DMS114 treated with DMSO at 0.1 percent for 48 hours (cell line): ENCODE data around the gene ME2.
"Not testable (repeated sequence)": the region's sequence is repeated elsewhere in the genome, so short reads cannot be mapped to it uniquely, and the experiment has no call there.

Source experiments
- DNase-seq: peaks from one replicate; lab custom pipeline; 2025; ENCODE audit not compliant: unreplicated experiment; lab: John Stamatoyannopoulos, UW

ME2 gene

DNA sequence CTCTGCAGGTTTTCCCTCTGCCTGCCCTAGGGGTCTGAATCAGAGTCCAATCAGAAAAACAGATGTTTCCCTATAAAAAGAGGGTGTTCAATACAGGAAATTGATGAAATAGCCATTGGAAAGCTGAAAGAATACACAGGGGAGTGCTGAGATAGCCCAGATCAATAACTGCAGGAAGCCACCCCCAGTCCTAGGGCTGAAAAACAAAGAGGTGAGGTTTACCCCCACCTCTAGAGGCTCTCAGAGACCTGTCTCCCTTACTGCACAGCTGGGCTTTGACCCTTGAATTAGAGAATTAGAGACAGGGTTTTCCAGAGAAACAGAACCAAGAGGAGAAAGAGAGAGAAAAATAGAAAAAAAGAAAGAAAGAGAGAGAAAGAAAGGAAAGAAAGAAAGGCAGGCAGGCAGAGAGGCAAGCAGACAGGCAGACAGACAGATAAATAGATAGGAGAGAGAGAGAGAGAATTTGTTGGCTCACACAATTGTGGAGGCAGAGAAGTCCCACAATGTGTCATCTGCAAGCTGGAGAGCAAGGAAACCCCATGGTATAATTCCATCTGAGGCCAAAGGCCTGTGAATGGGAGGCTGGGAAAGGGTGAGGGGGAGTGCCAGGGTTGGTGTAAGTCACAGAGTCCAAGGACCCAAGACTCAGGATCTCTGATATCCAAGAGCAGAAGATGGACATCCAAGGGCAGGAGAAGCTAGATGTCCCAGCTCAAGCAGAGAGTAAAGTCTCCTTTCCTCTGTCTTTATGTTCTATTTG, 18.9 kb upstream of the ME2 start:
- no peak for DNase-seq

- DNase-seq: no peak
Measured at GRCh38 chr18:50861617-50862016, 17.3 kb upstream of the ME2 start.

- DNase-seq: no peak
Measured at GRCh38 chr18:50862401-50862800, 16.5 kb upstream of the ME2 start.

DNA sequence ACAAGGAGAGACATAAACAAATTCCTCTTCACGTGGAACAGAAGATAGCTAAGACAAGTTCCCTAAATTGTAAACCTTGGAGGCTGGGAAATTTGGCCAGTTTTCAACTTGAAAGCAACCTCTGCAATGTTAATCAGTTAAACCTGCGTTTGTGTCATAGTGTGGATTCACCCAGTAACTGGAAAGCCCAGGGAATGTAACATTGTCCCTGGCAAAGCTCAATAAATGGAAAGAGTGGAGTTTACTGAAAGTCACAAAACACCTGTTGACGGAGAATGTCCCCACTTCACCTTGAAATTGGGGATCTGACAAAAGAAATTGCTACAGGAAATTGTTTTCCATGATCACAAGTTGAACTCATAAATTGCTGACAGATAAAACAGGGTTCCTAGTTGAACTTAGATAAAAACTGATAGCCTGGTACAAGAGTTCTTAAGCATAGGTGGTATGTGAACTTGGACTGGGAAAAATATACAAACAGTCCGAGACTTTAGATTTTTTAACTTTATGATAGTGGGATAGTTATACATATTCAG, 15.0 kb upstream of the ME2 start:
- DNase-seq: no peak

- DNase-seq: no peak
Measured at GRCh38 chr18:50866765-50867164, 12.2 kb upstream of the ME2 start.

- no peak for DNase-seq
Measured at GRCh38 chr18:50869150-50869549, 9.8 kb upstream of the ME2 start.

- no peak for DNase-seq
Measured at GRCh38 chr18:50870138-50870845, 8.6 kb upstream of the ME2 start.

DNA sequence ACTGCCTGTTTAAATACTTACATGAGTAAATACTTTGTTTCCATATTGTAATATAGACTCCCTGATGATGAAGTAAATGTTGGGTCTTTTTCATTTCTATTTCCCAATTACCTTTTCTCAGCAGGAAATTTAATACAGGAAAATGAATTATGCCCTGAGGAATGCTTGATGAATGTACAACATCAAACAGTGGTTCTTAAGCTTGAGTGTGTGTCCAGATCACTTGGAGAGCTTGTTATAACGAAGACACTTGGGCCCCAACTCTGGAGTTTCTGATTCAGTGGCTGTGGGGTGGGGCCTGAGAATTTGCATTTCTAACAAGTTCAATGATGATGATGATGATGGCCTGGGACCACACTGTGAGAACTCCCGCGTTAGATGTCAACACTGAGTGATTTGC, 7.1 kb upstream of the ME2 start:
- DNase-seq: no peak

DNA sequence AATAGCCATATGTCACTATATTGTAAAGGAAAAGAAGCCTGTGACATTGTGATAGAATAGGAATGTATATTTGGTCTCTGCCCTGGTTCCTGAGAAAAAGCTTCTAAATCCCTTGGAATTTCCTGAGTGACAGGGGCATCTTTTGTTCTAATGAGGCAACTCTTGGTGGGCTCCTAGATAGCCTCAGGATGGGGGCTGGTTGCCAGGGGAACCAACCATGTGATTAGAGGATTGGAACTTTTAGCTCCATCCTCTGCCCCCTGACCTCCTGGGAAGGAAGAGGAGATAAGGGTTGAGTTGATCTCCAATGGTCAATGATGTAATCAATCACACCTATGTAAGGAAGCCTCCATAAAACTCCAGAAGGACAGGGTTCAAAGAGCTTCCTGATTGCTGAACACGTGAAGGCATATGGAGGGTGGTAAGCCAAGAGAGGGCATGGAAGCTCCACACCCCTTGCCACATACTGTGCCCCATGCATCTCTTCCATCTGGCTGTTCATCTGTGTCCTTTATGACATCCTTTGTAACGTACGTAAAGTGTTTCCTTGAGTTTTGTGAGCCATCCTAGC, 2.9 kb upstream of the ME2 start:
- DNase-seq: no peak

DNA sequence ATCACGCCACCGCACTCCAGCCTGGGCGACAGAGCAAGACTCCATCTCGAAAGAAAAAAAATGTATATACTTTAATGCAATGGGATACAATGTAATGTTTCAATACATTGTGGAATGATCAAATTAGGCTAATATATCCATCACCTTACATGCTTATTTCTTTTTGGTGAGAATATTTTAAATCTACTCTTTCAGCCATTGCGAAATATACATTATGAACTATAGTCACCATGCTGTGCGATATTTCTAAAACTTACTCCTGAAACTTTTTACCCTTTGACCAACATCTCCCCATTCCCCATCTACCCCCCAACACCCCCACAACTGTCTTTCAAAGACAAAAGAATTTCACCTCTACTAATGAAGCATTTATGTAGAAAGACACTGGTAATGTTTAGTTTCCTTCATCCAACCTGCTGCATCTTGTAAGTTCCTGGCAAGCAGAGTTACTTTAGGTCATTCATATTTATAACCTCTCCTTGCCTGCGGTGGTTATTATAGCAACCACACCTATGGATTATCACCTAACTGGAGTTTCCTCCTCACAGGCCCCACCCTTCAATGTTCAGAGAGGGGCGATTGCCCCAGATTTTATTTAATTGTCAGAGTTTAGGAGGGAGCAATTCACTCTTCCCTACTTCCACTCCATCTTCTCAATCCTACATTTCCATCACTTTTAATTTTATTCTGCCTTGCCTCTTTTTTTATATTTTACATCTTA, 1.2 kb upstream of the ME2 start:
- DNase-seq: no peak

DNA sequence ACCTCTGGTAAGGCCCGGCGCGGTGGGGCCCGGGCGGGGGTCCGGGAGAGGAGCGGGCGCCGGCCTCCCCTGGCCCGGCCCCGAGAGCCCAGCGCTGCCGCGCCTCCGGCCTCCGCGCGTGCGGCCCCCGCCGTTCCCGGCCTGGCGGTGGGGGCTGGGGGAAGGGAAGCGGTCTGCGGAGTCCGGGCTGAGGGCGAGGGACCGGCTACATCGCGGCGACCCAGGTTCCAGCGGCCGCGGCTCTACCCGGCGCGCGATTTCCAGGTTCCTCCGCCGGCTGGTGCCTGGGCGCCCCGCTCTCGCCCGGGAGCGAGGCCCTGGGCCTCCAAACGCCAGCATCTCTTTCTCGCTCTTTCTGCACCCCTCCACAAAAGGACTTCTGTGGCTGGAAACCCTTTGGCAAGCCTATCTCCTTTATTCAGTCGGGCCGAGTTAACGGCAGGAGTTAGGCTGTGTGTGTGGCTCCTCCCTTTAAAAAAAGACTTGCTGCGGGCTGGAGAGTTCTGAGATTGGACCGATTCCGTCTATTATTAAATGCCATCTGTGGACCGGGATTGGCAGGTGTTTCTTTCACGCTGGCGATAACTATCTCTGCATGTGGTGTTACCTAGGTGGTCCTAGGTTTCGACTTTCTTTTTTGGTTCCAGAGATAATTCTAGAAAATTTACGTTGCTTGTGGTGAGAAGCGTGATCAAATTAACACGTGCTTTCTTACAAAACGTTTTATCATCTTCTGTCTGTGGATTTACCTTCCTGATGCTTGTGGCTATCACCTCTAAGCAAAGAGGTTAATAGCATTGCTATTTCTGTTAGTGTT, 592 bp downstream of the ME2 start:
- DNase-seq: no peak

DNA sequence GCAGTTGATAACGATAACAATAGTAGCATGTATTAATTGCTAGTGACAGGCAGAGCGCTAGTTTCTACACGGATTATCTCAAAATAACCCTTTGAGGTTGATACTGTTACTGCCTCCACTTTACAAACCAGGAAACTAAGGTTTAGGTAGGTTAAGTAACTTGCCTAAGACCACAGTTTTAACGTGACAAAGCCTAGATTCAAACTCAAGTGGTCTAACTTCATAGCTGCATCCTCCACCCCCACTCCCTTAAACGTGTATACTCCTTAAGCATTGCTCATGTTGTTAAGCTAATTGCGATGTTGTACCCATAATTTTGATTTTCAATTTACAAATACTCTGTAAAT, 1.2 kb downstream of the ME2 start:
- no peak for DNase-seq

- DNase-seq: not testable (repeated sequence)
Measured at GRCh38 chr18:50880944-50881343, 2.0 kb downstream of the ME2 start.

DNA sequence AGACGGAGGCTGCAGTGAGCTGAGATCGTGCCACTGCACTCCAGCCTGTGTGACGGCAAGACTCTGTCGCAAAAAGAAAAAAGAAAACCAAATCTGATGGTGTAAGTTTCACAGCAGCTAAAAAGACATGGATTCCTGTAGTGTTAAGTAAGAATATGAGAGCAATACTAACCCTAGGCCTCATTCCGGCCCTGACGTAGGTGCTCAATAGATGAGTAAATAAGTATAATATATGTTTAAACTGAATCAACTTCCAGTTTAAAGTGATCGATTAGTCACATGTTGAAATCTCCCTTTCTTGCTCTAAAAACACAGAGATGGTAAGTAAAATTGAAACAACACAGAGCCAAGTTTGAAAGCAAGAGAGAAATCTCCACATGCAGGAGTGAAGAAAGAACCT, 8.0 kb downstream of the ME2 start:
- DNase-seq: no peak

- DNase-seq: no peak
Measured at GRCh38 chr18:50895350-50896045, 16.6 kb downstream of the ME2 start.

DNA sequence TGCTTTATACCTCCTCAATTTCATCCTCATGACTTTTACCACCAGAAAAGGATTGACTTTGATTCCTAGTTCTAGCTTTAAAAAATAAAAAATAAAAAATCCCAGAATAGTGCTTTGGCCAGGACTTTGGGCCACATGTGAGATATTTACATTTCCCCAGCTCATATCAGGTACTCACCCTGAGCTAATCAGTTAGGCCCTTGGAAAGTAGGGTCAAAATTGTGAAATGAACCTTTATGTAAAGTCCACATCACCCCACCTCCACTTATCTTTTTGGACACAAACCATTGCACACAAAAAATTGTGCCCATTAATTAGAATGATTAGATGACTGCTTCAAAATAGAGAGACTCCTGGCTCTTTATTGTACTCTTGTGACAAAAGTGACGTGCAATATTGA, 17.2 kb downstream of the ME2 start:
- DNase-seq: no peak

- no peak for DNase-seq
Measured at GRCh38 chr18:50898919-50899318, 20.0 kb downstream of the ME2 start.

DNA sequence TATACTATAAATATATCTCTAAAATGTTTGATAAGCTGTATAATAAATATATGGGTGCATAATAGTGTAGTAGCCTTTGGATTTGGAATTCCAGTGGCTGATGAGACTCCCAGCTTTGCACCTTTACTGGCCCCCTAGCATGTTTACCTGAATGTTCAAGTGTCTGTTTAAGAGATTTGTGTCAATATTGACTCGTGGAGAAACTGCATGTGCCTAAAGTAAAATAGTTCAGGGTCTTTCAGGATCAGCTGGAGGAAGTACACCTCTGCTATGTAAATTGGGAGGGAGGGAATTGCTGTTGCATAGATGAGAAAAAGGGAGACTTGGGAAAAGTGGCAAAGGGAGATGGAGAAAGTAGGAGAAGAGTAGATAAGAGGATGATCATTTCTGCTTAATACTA, 23.9 kb downstream of the ME2 start:
- DNase-seq: no peak

DNA sequence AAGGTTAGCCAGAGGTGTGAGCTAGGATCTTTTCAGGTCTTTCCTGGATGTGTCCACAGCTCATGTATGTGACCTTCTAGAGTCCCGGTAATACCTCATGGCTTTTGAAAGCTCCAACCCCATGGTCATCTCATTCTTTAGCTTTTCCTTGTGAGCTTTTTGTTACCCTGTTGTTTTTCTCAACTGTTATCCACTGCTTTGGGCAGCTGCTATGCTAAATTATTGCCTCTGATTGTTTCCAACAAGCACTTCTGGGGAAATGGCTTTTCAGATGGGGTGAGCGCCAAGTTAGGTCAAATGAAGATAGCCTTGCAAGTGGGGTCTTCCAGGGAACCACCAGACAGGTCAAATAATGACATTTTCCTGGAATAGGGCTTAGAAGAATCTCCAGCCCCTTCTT, 27.9 kb downstream of the ME2 start:
- DNase-seq: no peak

DNA sequence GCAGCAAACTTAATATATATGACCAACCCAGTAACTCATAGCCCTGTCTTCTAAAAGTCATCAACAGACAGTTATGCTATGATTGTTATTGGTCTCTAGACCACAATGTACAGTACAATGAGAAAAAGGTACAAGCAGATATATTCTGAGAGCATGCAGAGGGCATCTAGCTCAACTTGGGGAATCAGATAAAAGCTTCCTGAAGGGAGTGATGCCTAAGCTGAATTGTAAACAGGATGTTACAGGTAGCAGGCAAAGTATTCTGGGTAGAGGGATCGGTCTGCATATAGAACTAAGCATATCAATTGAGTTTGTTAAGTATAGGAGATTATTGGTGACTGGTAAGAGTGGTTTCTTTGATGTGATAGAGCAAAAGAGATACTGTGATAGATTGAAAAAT, 30.3 kb downstream of the ME2 start:
- DNase-seq: no peak
